22Rv1 (cell line): Measurements from ENCODE around the gene CLK2.
A peak's percentile ranks its signal among the peaks of the same experiment; 100 is the strongest.

Experiments
- H3K27ac ChIP-seq: fragments of 450-650 bp; 2 replicates; pipeline ENCODE4 v1.5.1; 2017
- CTCF ChIP-seq: fragments of 450-650 bp; IDR thresholded peaks from 2 replicates; pipeline ENCODE4 v1.5.1; 2017; ENCODE audit warnings: mild to moderate bottlenecking
- ZFX ChIP-seq: fragments of 450-650 bp; IDR thresholded peaks from 2 replicates; pipeline ENCODE4 v1.6.1; 2017; ENCODE audit warnings: antibody characterized with exemption, borderline replicate concordance

Gene CLK2

GRCh38 chr1:155305881-155306391 lies 32.6 kb upstream of the CLK2 start:
- no peak for TF ChIP-seq ZFX
- TF ChIP-seq CTCF, result no peak

GRCh38 chr1:155304558-155305063 lies 31.3 kb upstream of the CLK2 start:
- TF ChIP-seq CTCF (no peak), ZFX (no peak)
- H3K27ac ChIP-seq, result peak overlapping the region; percentile 55

More at GRCh38 chr1:155305881-155306391, 32.6 kb upstream of the CLK2 start:
- H3K27ac ChIP-seq, result peak overlapping the region; percentile 55

DNA sequence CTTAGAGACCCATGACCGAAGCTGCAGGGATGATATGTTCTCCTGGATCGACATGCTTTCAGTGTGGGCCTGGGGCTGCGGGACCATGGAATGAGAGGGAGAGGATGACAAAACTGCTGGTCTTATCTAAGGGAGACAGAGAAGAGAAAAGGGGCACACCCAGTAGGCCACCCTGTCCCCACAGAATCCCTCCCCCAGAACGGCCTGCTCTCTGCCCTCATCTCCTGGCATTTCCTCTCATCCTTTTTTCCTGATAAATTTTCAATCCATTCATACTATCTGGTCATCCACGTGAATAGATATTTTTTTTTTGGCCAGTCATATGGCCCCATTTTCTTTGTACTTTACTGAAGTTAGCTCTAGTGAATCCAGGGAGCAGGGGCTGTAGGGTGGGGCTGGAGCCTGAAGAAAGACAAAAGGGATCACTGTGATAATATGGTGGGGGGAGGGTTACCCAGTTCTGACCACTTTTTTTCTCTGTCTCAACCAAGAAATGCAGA lies 28.1 kb upstream of the CLK2 start, which contains the start of gene PKLR:
PKLR (minus strand) TSS at position 97 of the 500 bp plus-strand sequence; CDS start at position 54, 43 bp downstream.
- no peak for TF ChIP-seq CTCF
- no peak for TF ChIP-seq ZFX
- no peak within 1 kb of the TSS for H3K27ac ChIP-seq

DNA sequence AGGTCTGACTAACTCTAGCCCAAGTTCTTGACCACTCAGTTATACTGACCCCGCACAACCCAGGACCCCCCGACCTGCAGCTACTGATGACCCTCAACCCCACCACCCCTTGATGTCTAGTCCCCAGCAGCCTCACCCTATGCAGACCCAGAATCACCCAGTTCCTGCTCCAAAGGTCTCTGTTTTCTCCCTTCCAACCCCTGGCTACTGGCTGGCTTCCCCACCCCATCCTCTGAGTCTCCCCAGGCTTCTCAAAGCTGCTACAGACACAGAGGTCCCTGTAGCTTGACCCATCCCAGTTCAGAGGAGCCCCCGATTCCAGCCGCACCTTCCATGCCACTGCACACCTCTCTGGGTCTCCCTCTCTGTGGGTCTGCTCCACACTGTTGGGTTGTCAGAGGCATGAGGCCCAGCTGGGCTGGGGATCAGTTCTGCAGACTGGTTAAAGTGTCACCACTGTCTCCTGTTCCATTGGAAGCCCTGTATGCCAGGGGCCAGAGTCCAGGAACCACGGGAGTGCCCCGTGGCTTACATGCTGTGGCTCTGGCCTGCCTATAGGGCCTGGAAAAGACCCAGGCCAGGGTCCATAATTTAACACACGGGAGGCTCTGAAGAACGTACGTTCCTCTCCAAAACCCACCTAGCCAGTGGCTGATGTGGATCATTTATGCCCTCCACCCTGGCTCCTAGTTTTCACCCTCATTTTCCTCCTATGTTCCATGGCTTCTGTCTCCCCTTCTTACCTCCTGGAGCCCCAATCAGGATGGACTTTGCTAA lies 27.4 kb upstream of the CLK2 start:
- no peak for TF ChIP-seq CTCF
- no peak for TF ChIP-seq ZFX
- H3K27ac ChIP-seq, result no peak overlapping the region

GRCh38 chr1:155300024-155300423 lies 26.7 kb upstream of the CLK2 start:
- H3K27ac ChIP-seq, result no peak overlapping the region
- TF ChIP-seq ZFX, result no peak
- no peak for TF ChIP-seq CTCF

- H3K27ac ChIP-seq, result no peak overlapping the region
Measured at GRCh38 chr1:155297384-155297783, 24.1 kb upstream of the CLK2 start.

More at GRCh38 chr1:155297384-155297783, 24.1 kb upstream of the CLK2 start:
- TF ChIP-seq CTCF, result no peak
- TF ChIP-seq ZFX, result no peak
